Sigmoid colon (tissue), 3 donors: ENCODE measurements around the gene TF.

Experiments
- CTCF ChIP-seq, 4 experiments: fragments of 450-650 bp in 3 of 4; fragments of 200-600 bp in 1 of 4; IDR thresholded peaks; one replicate each; pipeline ENCODE4 v1.5.1; 2016 to 2019; ENCODE audit warnings: antibody characterized with exemption in 4 of 4, mild to moderate bottlenecking in 3 of 4, moderate library complexity in 2 of 4
- POLR2A ChIP-seq, 2 donors: fragments of 450-650 bp; IDR thresholded peaks; one replicate each; pipeline ENCODE4 v1.6.1; 2016; ENCODE audit warnings: antibody characterized with exemption in 2 of 2, mild to moderate bottlenecking in 2 of 2, moderate library complexity in 2 of 2

- TF ChIP-seq CTCF (IDR thresholded peaks at IDR 0.05) (no peak), POLR2A (IDR thresholded peaks at IDR 0.05) (no peak)
Observed at GRCh38 chr3:133717424-133717823, 28.8 kb upstream of the TF start.
